SK-N-MC (cell line): ENCODE data around the gene DAO.

Experiments used
- EZH2 ChIP-seq: fragments of 200-600 bp; sonication (generic); IDR thresholded peaks from one replicate; pipeline ENCODE4 v1.6.1; 2017; ENCODE audit warnings: antibody characterized with exemption
- FOXP2 ChIP-seq: optimal IDR thresholded peaks from 2 replicates; pipeline ENCODE3; 2011; ENCODE audit warnings: mild to moderate bottlenecking, moderate library complexity; ENCODE audit not compliant: insufficient read depth; ENCODE audit errors: extremely low read length, control extremely low read depth
- POLR2AphosphoS5 ChIP-seq: IDR thresholded peaks from 2 replicates; pipeline ENCODE4 v1.6.1; 2012; ENCODE audit warnings: mild to moderate bottlenecking, low read depth, low read length, borderline replicate concordance

GRCh38 chr12:108899145-108899544, 19.3 kb downstream of the DAO start:
- TF ChIP-seq EZH2 (no peak), POLR2AphosphoS5 (no peak), FOXP2 (no peak)
